Activated T-helper 1 cell treated with anti-CD3 and anti-CD28 coated beads, Interleukin-12 subunit alpha, Interleukin-12 subunit beta, Interleukin-2, Interleukin-4 antibody, amounts not matched to agents 30 ng/mL and 10 ng/mL and 1 ng/mL, durations not matched to agents 14 hours and 24 hours and 36 hours (primary cell): ENCODE measurements around the gene CSMD2. TPM values are rescaled to one million over a fixed set of nuclear protein-coding genes. Genes with fewer than 3 reads are reported as not detected.

Experiments
- DNase-seq: peaks from one replicate; pipeline ENCODE4 v3.0.0; 2021; ENCODE audit warnings: low spot score
- H3K27ac Mint-ChIP-seq: one replicate; pipeline ENCODE4 v1.8.0; 2021; ENCODE audit warnings: mild to moderate bottlenecking, mixed read lengths
- H3K27me3 Mint-ChIP-seq: one replicate; pipeline ENCODE4 v1.8.0; 2022; ENCODE audit warnings: mild to moderate bottlenecking, moderate library complexity, mixed read lengths; ENCODE audit not compliant: insufficient read depth
- H3K36me3 Mint-ChIP-seq: one replicate; pipeline ENCODE4 v1.8.0; 2021; ENCODE audit warnings: low read depth, mixed read lengths
- H3K4me1 Mint-ChIP-seq: one replicate; pipeline ENCODE4 v1.8.0; 2021; ENCODE audit warnings: low read depth, mixed read lengths
- H3K4me3 Mint-ChIP-seq: one replicate; pipeline ENCODE4 v1.8.0; 2021; ENCODE audit warnings: mild to moderate bottlenecking, moderate library complexity, mixed read lengths
- H3K9me3 Mint-ChIP-seq: one replicate; pipeline ENCODE4 v1.8.0; 2021; ENCODE audit warnings: mixed read lengths
- intact Hi-C: fragments of 100-400 bp; cut with micrococcal nuclease; formaldehyde crosslinking; loops from one replicate; pipeline ENCODE4 v1.15.1; 2024
- total RNA-seq: library from RNA; stranded (reverse); gene quantifications from 2 replicates; pipeline ENCODE4 v1.2.3, GENCODE V29; 2022

CSMD2 gene
- total RNA-seq, 1 donor from 2014 or later: not detected

- Mint-ChIP-seq H3K4me1 (no peaks in the 10 kb centered on the region), H3K27ac (no peak overlapping the region), H3K36me3 (no peaks in the 10 kb centered on the region), H3K27me3 (no peaks in the 10 kb centered on the region), H3K4me3 (no peak overlapping the region), H3K9me3 (no peaks in the 10 kb centered on the region)
- intact Hi-C loops: no loop called here
- no peak for DNase-seq
Measured at GRCh38 chr1:33986390-33987095, 178.5 kb downstream of the CSMD2 start.

- H3K36me3 Mint-ChIP-seq: no peaks in the 10 kb centered on the region
- H3K27ac Mint-ChIP-seq: no peak overlapping the region
- no peak overlapping the region for H3K4me3 Mint-ChIP-seq
- H3K27me3 Mint-ChIP-seq: no peaks in the 10 kb centered on the region
- no peak for DNase-seq
- no peaks in the 10 kb centered on the region for H3K4me1 Mint-ChIP-seq
- no peaks in the 10 kb centered on the region for H3K9me3 Mint-ChIP-seq
- intact Hi-C loops: no loop called here
Measured at GRCh38 chr1:33985656-33986055, 179.4 kb downstream of the CSMD2 start.

GRCh38 chr1:33984906-33985565 is 180.0 kb downstream of the CSMD2 start:
- Mint-ChIP-seq H3K27ac (no peak overlapping the region), H3K4me1 (no peaks in the 10 kb centered on the region), H3K36me3 (no peaks in the 10 kb centered on the region), H3K9me3 (no peaks in the 10 kb centered on the region), H3K27me3 (no peaks in the 10 kb centered on the region), H3K4me3 (no peak overlapping the region)
- no peak for DNase-seq
- intact Hi-C loops: no loop called here

- no peaks in the 10 kb centered on the region for H3K36me3 Mint-ChIP-seq
- no peak overlapping the region for H3K4me3 Mint-ChIP-seq
- intact Hi-C loops: no loop called here
- H3K27me3 Mint-ChIP-seq: no peaks in the 10 kb centered on the region
- H3K27ac Mint-ChIP-seq: no peak overlapping the region
- H3K4me1 Mint-ChIP-seq: no peaks in the 10 kb centered on the region
- no peaks in the 10 kb centered on the region for H3K9me3 Mint-ChIP-seq
- no peak for DNase-seq
Measured at GRCh38 chr1:33982419-33982818, 182.6 kb downstream of the CSMD2 start.

- no peak overlapping the region for H3K4me3 Mint-ChIP-seq
- no peaks in the 10 kb centered on the region for H3K4me1 Mint-ChIP-seq
- H3K36me3 Mint-ChIP-seq: no peaks in the 10 kb centered on the region
- H3K27ac Mint-ChIP-seq: no peak overlapping the region
- intact Hi-C loops: no loop called here
- DNase-seq: no peak
- no peaks in the 10 kb centered on the region for H3K9me3 Mint-ChIP-seq
- no peaks in the 10 kb centered on the region for H3K27me3 Mint-ChIP-seq
Measured at GRCh38 chr1:33979341-33979740, 185.7 kb downstream of the CSMD2 start.

- H3K36me3 Mint-ChIP-seq: no peaks in the 10 kb centered on the region
- no peaks in the 10 kb centered on the region for H3K9me3 Mint-ChIP-seq
- intact Hi-C loops: no loop called here
- no peak for DNase-seq
- no peaks in the 10 kb centered on the region for H3K4me1 Mint-ChIP-seq
- no peak overlapping the region for H3K4me3 Mint-ChIP-seq
- H3K27ac Mint-ChIP-seq: no peak overlapping the region
- no peaks in the 10 kb centered on the region for H3K27me3 Mint-ChIP-seq
Measured at GRCh38 chr1:33975961-33976360, 189.1 kb downstream of the CSMD2 start.

GRCh38 chr1:33973799-33974545 is 191.1 kb downstream of the CSMD2 start:
- Mint-ChIP-seq H3K9me3 (no peaks in the 10 kb centered on the region), H3K27ac (no peak overlapping the region)
- intact Hi-C loops: no loop called here

GRCh38 chr1:33972676-33973395 is 192.2 kb downstream of the CSMD2 start:
- Mint-ChIP-seq H3K9me3 (no peaks in the 10 kb centered on the region), H3K27ac (no peak overlapping the region), H3K4me3 (no peak overlapping the region), H3K27me3 (no peaks in the 10 kb centered on the region), H3K4me1 (no peaks in the 10 kb centered on the region), H3K36me3 (no peaks in the 10 kb centered on the region)
- intact Hi-C loops: no loop called here
- DNase-seq: no peak

More at GRCh38 chr1:33973799-33974545, 191.1 kb downstream of the CSMD2 start:
- no peaks in the 10 kb centered on the region for H3K27me3 Mint-ChIP-seq
- no peaks in the 10 kb centered on the region for H3K4me1 Mint-ChIP-seq
- no peak overlapping the region for H3K4me3 Mint-ChIP-seq
- H3K36me3 Mint-ChIP-seq: no peaks in the 10 kb centered on the region
- no peak for DNase-seq

GRCh38 chr1:33971913-33972312 is 193.1 kb downstream of the CSMD2 start:
- H3K9me3 Mint-ChIP-seq: no peaks in the 10 kb centered on the region
- DNase-seq: no peak
- no peak overlapping the region for H3K4me3 Mint-ChIP-seq
- no peaks in the 10 kb centered on the region for H3K4me1 Mint-ChIP-seq
- no peaks in the 10 kb centered on the region for H3K27me3 Mint-ChIP-seq
- intact Hi-C loops: no loop called here
- H3K27ac Mint-ChIP-seq: no peak overlapping the region
- no peaks in the 10 kb centered on the region for H3K36me3 Mint-ChIP-seq

GRCh38 chr1:33971018-33971710 is 193.9 kb downstream of the CSMD2 start:
- intact Hi-C loops: no loop called here
- no peaks in the 10 kb centered on the region for H3K9me3 Mint-ChIP-seq
- H3K36me3 Mint-ChIP-seq: no peaks in the 10 kb centered on the region
- H3K27me3 Mint-ChIP-seq: no peaks in the 10 kb centered on the region
- H3K27ac Mint-ChIP-seq: no peak overlapping the region
- no peak for DNase-seq
- H3K4me3 Mint-ChIP-seq: no peak overlapping the region
- no peaks in the 10 kb centered on the region for H3K4me1 Mint-ChIP-seq

- H3K4me1 Mint-ChIP-seq: no peaks in the 10 kb centered on the region
- DNase-seq: no peak
- H3K36me3 Mint-ChIP-seq: no peaks in the 10 kb centered on the region
- H3K9me3 Mint-ChIP-seq: no peaks in the 10 kb centered on the region
- intact Hi-C loops: no loop called here
- H3K4me3 Mint-ChIP-seq: no peak overlapping the region
- H3K27ac Mint-ChIP-seq: no peak overlapping the region
- H3K27me3 Mint-ChIP-seq: no peaks in the 10 kb centered on the region
Measured at GRCh38 chr1:33970148-33970825, 194.7 kb downstream of the CSMD2 start.
